Activated naive CD4-positive, alpha-beta T cell treated with anti-CD3 and anti-CD28 coated beads, Interleukin-2, amount 50 U/mL, for 72 hours (primary cell): ENCODE measurements around the gene IGFN1. TPM values are rescaled to one million over a fixed set of nuclear protein-coding genes. Genes with fewer than 3 reads are reported as not detected.
A peak's percentile ranks its signal among the peaks of the same experiment; 100 is the strongest.

Experiments used
- ATAC-seq, 2 donors: fragments of 150-1000 bp; cut with Tn5 transposase; 2 replicates each; pipeline ENCODE4 v1.10.0; 2021; ENCODE audit warnings: mild to moderate bottlenecking in 2 of 2, moderate library complexity in 2 of 2
- DNase-seq, 2 donors: peaks; one replicate each; pipeline ENCODE4 v3.0.0; 2021 to 2022; ENCODE audit warnings: low spot score in 2 of 2
- H3K27ac Mint-ChIP-seq, 2 donors: one replicate each; pipeline ENCODE4 v1.8.0; 2022; ENCODE audit warnings: mild to moderate bottlenecking in 2 of 2, mixed read lengths in 2 of 2
- H3K36me3 Mint-ChIP-seq, 2 donors: one replicate each; pipeline ENCODE4 v1.8.0; 2022; ENCODE audit warnings: mixed read lengths in 2 of 2
- H3K9me3 Mint-ChIP-seq, 2 donors: one replicate each; pipeline ENCODE4 v1.8.0; 2022; ENCODE audit warnings: mixed read lengths in 2 of 2
- total RNA-seq, 2 donors: library from RNA; stranded (reverse); gene quantifications; one replicate each; pipeline ENCODE4 v1.2.3, GENCODE V29; 2022

The IGFN1 gene
- total RNA-seq, 2 donors from 2014 or later = not detected

GRCh38 chr1:201198598-201198997 lies 8.0 kb downstream of the IGFN1 start:
- ATAC-seq = no peak
- no peaks in the 10 kb centered on the region for H3K36me3 Mint-ChIP-seq
- no peaks in the 10 kb centered on the region for H3K9me3 Mint-ChIP-seq
- no peak for DNase-seq
- no peak overlapping the region for H3K27ac Mint-ChIP-seq

GRCh38 chr1:201205036-201205435 lies 14.4 kb downstream of the IGFN1 start:
- no peak for DNase-seq
- H3K27ac Mint-ChIP-seq = no peak overlapping the region
- H3K36me3 Mint-ChIP-seq = no peaks in the 10 kb centered on the region
- ATAC-seq = no peak
- no peaks in the 10 kb centered on the region for H3K9me3 Mint-ChIP-seq

DNA sequence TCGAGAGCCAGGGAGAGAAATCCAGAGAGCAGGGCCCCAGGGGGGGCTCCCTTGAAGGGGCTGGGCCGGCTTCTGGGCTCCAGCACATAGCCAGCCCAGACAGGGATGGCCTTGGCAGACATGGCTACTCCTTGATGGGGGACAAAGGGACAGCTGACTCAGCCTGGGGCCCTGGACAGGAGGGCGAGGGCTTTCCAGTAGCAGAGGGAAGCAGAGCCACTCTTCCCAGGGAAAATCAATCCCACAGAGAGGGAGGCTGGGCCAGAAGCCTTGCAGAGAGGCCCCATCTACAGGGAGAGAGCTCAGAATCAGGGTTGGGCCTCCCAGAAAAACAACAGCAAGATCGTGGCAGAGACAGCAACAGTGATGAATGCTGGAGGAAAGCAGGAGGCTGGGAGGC lies 15.6 kb downstream of the IGFN1 start:
- H3K27ac Mint-ChIP-seq = peak overlapping the region in 1 of 2 donors; percentile 87
- no peaks in the 10 kb centered on the region for H3K9me3 Mint-ChIP-seq

DNA sequence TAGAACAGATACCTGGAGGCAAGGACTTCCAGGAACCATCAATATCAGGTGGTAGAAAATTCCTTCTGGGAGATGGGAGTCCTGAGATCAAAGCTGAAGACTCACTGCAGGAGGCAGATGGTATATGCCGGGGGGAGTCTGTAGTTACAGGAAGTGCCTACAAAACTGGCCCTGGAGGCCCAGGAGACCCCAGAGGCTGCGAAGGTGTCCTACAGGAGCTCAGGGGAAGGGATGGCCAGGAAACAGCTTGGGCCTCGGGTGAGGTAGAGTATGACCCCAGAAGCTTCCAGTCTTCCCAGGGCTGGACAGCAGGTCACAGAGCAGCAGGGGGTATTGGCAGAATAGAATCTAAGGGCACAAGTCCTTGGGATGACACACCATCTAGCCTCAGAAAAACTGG lies 16.4 kb downstream of the IGFN1 start:
- H3K9me3 Mint-ChIP-seq = no peaks in the 10 kb centered on the region
- ATAC-seq = no peak

More for the DNA sequence above, 15.6 kb downstream of the IGFN1 start:
- ATAC-seq = no peak
- H3K36me3 Mint-ChIP-seq = no peaks in the 10 kb centered on the region
- no peak for DNase-seq

DNA sequence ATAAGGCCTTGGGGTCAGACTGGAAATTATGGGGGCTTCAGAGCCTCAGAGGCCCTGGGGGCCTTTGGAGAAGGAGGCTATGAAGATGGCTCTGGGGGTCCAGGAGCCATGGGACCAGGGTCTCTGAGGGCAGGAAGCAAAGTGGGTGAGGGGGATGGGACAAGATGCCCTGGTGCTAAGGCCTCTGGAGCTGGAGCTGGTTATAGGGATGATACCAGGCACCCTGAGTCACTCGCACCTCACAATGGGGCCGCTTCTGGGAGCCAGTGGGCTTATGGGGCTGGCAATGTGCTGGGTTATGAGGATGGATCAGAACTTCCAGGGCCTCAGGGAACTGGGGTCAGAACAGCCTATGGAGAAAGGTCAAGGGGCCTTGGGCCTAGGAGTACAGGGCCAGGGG lies 17.6 kb downstream of the IGFN1 start:
- ATAC-seq (no peak), DNase-seq (no peak)
- H3K9me3 Mint-ChIP-seq = no peaks in the 10 kb centered on the region
- no peak overlapping the region for H3K27ac Mint-ChIP-seq
- H3K36me3 Mint-ChIP-seq = no peaks in the 10 kb centered on the region

More for the DNA sequence above, 16.4 kb downstream of the IGFN1 start:
- DNase-seq = no peak
- H3K36me3 Mint-ChIP-seq = no peaks in the 10 kb centered on the region
- H3K27ac Mint-ChIP-seq = no peak overlapping the region

DNA sequence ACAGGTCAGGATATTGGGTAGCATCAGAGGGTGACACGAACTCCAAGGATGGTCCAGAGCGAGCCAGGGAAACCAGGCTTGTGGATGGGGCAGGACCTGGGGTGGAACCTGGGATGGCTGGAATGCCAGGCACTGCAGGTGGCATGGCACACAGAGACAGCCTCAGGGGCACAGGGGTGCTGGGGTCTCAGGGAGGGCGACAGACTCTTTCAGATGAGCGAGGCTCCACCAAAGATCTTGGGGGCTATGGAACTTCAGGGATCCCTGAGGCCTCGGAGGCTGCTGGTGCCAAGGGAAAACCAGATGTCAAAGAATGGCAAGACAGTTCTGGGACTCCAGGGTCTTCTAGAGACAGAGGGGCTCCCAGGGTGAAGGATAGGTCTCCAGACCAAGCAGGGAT lies 21.4 kb downstream of the IGFN1 start:
- no peaks in the 10 kb centered on the region for H3K36me3 Mint-ChIP-seq
- ATAC-seq = no peak
- peak overlapping the region in 1 of 2 donors; percentile 44 for H3K27ac Mint-ChIP-seq

GRCh38 chr1:201212461-201213055 lies 21.9 kb downstream of the IGFN1 start:
- Mint-ChIP-seq H3K9me3 (no peaks in the 10 kb centered on the region), H3K36me3 (no peaks in the 10 kb centered on the region), H3K27ac (peak overlapping the region in 1 of 2 donors; percentile 23)
- DNase-seq = peak in 1 of 2 donors; percentile 37
- ATAC-seq = no peak

More for the DNA sequence above, 21.4 kb downstream of the IGFN1 start:
- no peak for DNase-seq
- no peaks in the 10 kb centered on the region for H3K9me3 Mint-ChIP-seq

- Mint-ChIP-seq H3K27ac (peak overlapping the region in 1 of 2 donors; percentile 69), H3K9me3 (no peaks in the 10 kb centered on the region), H3K36me3 (no peaks in the 10 kb centered on the region)
Measured at GRCh38 chr1:201213106-201213770, 22.6 kb downstream of the IGFN1 start.

GRCh38 chr1:201213926-201214325 lies 23.3 kb downstream of the IGFN1 start:
- Mint-ChIP-seq H3K27ac (no peak overlapping the region), H3K36me3 (no peaks in the 10 kb centered on the region), H3K9me3 (no peaks in the 10 kb centered on the region)
- DNase-seq (peak in 1 of 2 donors; percentile 28), ATAC-seq (no peak)

More at GRCh38 chr1:201213106-201213770, 22.6 kb downstream of the IGFN1 start:
- ATAC-seq (no peak), DNase-seq (peak in 1 of 2 donors; percentile 38)

DNA sequence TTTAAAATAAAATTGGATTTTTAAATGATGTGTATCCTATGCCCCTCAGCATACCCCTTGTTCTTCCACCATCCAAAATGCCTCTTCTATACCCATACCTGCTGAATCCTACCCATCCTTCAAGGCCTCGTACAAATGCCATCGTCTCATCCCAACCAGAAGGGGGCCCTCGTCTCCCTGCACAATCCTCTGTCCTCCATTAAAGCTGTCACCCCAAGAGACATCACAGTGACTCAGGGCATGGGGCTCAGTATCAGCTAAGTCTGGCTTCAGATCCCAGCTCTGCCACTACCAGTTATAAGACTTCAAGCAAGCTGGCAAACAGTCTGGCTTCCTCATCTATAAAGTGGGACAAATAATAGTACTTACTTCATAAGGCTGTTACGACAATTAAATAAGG lies 23.8 kb downstream of the IGFN1 start:
- ATAC-seq = peak in 1 of 2 donors; percentile 40
- Mint-ChIP-seq H3K27ac (peak overlapping the region in 1 of 2 donors; percentile 1), H3K36me3 (no peaks in the 10 kb centered on the region), H3K9me3 (no peaks in the 10 kb centered on the region)
- DNase-seq = peak in 1 of 2 donors; percentile 33

GRCh38 chr1:201214886-201215285 lies 24.3 kb downstream of the IGFN1 start:
- Mint-ChIP-seq H3K36me3 (no peaks in the 10 kb centered on the region), H3K9me3 (no peaks in the 10 kb centered on the region), H3K27ac (no peak overlapping the region)
- ATAC-seq (no peak), DNase-seq (peak in 1 of 2 donors; percentile 42)

- Mint-ChIP-seq H3K27ac (peak overlapping the region in 1 of 2 donors; percentile 15), H3K9me3 (no peaks in the 10 kb centered on the region), H3K36me3 (no peaks in the 10 kb centered on the region)
- peak in 1 of 2 donors; percentile 43 for DNase-seq
- ATAC-seq = no peak
Measured at GRCh38 chr1:201215531-201216357, 25.1 kb downstream of the IGFN1 start.

- peak; percentile 0 to 37 for DNase-seq
- Mint-ChIP-seq H3K27ac (no peak overlapping the region), H3K9me3 (no peaks in the 10 kb centered on the region), H3K36me3 (no peaks in the 10 kb centered on the region)
- ATAC-seq = no peak
Measured at GRCh38 chr1:201216395-201217085, 25.9 kb downstream of the IGFN1 start.

GRCh38 chr1:201217146-201217545 lies 26.5 kb downstream of the IGFN1 start:
- no peak overlapping the region for H3K27ac Mint-ChIP-seq
- no peaks in the 10 kb centered on the region for H3K9me3 Mint-ChIP-seq
- ATAC-seq = no peak
- DNase-seq = peak; percentile 1 to 51
- no peaks in the 10 kb centered on the region for H3K36me3 Mint-ChIP-seq

- H3K9me3 Mint-ChIP-seq = no peaks in the 10 kb centered on the region
- DNase-seq (no peak), ATAC-seq (no peak)
- no peaks in the 10 kb centered on the region for H3K36me3 Mint-ChIP-seq
- H3K27ac Mint-ChIP-seq = peak overlapping the region in 1 of 2 donors; percentile 85
Measured at GRCh38 chr1:201217851-201218250, 27.2 kb downstream of the IGFN1 start.

GRCh38 chr1:201218409-201218808 lies 27.8 kb downstream of the IGFN1 start:
- Mint-ChIP-seq H3K9me3 (no peaks in the 10 kb centered on the region), H3K36me3 (no peaks in the 10 kb centered on the region), H3K27ac (no peak overlapping the region)
- ATAC-seq = no peak
- DNase-seq = peak; percentile 0 to 40
